ENCODE results near the gene KRTAP10-4.

DNA sequence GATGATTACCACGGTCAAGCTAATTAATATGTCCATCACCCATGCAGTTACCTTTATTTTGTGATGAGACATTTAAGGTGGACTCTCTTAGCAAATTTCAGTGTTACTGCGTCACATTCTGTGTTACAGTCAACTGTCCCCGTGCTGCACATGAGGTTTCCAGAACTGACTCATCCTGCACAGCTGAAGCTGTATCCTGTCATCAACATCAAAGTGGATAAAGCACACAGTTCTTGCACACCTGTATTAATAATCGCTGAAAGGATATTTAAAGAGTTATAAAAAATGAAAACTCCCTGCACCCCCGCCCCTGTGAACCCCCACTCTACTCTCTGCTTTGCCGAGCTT, 10.2 kb downstream of the KRTAP10-4 start:
- TF ChIP-seq POLR2A (IDR thresholded peaks at IDR 0.05; ENCODE audit: low read depth, low read length), result no peak
- no peak for TF ChIP-seq FOS (IDR thresholded peaks at IDR 0.05; ENCODE audit: low read depth, low read length)
- TF ChIP-seq RCOR1 (IDR thresholded peaks at IDR 0.05; ENCODE audit: insufficient replicate concordance, low read length), result no peak
- TF ChIP-seq, protein P1, sequence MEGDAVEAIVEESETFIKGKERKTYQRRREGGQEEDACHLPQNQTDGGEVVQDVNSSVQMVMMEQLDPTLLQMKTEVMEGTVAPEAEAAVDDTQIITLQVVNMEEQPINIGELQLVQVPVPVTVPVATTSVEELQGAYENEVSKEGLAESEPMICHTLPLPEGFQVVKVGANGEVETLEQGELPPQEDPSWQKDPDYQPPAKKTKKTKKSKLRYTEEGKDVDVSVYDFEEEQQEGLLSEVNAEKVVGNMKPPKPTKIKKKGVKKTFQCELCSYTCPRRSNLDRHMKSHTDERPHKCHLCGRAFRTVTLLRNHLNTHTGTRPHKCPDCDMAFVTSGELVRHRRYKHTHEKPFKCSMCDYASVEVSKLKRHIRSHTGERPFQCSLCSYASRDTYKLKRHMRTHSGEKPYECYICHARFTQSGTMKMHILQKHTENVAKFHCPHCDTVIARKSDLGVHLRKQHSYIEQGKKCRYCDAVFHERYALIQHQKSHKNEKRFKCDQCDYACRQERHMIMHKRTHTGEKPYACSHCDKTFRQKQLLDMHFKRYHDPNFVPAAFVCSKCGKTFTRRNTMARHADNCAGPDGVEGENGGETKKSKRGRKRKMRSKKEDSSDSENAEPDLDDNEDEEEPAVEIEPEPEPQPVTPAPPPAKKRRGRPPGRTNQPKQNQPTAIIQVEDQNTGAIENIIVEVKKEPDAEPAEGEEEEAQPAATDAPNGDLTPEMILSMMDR (conservative IDR thresholded peaks at IDR 0.05; ENCODE audit: low read depth, low read length), result no peak
- TF ChIP-seq, protein P2, sequence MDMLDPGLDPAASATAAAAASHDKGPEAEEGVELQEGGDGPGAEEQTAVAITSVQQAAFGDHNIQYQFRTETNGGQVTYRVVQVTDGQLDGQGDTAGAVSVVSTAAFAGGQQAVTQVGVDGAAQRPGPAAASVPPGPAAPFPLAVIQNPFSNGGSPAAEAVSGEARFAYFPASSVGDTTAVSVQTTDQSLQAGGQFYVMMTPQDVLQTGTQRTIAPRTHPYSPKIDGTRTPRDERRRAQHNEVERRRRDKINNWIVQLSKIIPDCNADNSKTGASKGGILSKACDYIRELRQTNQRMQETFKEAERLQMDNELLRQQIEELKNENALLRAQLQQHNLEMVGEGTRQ (IDR thresholded peaks at IDR 0.05; ENCODE audit: low read depth, low read length), result no peak
- TF ChIP-seq NFE2L2 (IDR thresholded peaks at IDR 0.05; ENCODE audit: low read depth, low read length), result no peak
- no peak for TF ChIP-seq RAD21 (IDR thresholded peaks at IDR 0.05; ENCODE audit: low read length)

Measured in IMR-90 (cell line).